Naive B cell (primary cell): ENCODE measurements around the gene ANKRD36B. TPM values are rescaled to one million over a fixed set of nuclear protein-coding genes. Genes with fewer than 3 reads are reported as not detected.
"Not testable (repeated sequence)": the region's sequence is repeated elsewhere in the genome, so short reads cannot be mapped to it uniquely, and the experiment has no call there.

Experiments used
- ATAC-seq, 2 donors: fragments of 150-1000 bp; cut with Tn5 transposase; 2 replicates each; pipeline ENCODE4 v1.10.0; 2021; ENCODE audit warnings: low read depth in 2 of 2, mild to moderate bottlenecking in 2 of 2, moderate library complexity in 2 of 2
- DNase-seq: peaks from one replicate; pipeline ENCODE4 v3.0.0; 2022
- H3K27ac Mint-ChIP-seq, 6 donors: one replicate each; pipeline ENCODE4 v1.8.0; 2020 to 2022; ENCODE audit warnings: mild to moderate bottlenecking in 6 of 6, mixed read lengths in 6 of 6, moderate library complexity in 5 of 6, inconsistent platforms in 2 of 6
- H3K27me3 Mint-ChIP-seq, 3 donors: one replicate each; pipeline ENCODE4 v1.8.0; 2021 to 2022; ENCODE audit warnings: mixed read lengths in 3 of 3, mild to moderate bottlenecking in 1 of 3
- H3K36me3 Mint-ChIP-seq, 2 donors: one replicate each; pipeline ENCODE4 v1.8.0; 2020 to 2022; ENCODE audit warnings: mixed read lengths in 2 of 2, inconsistent platforms in 1 of 2, mild to moderate bottlenecking in 1 of 2
- H3K4me1 Mint-ChIP-seq, 3 donors: one replicate each; pipeline ENCODE4 v1.8.0; 2020 to 2022; ENCODE audit warnings: mixed read lengths in 3 of 3, inconsistent platforms in 1 of 3, mild to moderate bottlenecking in 1 of 3, moderate library complexity in 1 of 3
- H3K4me3 Mint-ChIP-seq, 8 donors: one replicate each; pipeline ENCODE4 v1.8.0; 2020 to 2022; ENCODE audit warnings: mild to moderate bottlenecking in 8 of 8, mixed read lengths in 8 of 8, moderate library complexity in 8 of 8, inconsistent platforms in 2 of 8
- H3K9me3 Mint-ChIP-seq, 7 donors: one replicate each; pipeline ENCODE4 v1.8.0; 2020 to 2022; ENCODE audit warnings: mixed read lengths in 7 of 7, mild to moderate bottlenecking in 5 of 7, inconsistent platforms in 2 of 7, moderate library complexity in 1 of 7
- polyA plus RNA-seq, 6 donors: library from polyadenylated mRNA; unstranded; fragments of 300-500 nt; fragmentation: Illumina TruSeq; gene quantifications; one replicate each; pipeline ENCODE4 v1.2.3, GENCODE V29; 2021; ENCODE audit warnings: low read depth in 6 of 6

The ANKRD36B gene
- polyA plus RNA-seq, 6 donors from 2014 or later = 4.2 to 28.7 (median 10.5) TPM

DNA sequence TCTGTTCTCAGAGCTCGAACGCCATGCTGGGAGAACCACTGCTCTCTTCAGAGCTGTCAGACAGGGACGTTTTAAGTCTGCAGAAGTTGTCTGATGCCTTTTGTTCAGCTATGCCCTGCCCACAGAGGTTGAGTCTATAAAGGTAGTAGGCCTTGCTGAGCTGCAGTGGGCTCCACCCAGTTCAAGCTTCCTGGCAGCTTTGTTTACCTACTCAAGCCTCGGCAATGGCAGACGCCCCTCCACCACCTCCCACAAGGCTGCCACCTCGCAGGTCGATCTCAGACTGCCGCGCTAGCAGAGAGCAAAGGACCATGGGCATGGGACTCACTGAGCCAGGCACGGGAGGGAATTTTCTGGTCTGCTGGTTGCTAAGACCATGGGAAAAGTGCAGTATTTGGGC is 11.9 kb upstream of the ANKRD36B start:
- not testable (repeated sequence) for H3K9me3 Mint-ChIP-seq, H3K4me3 Mint-ChIP-seq, DNase-seq, ATAC-seq, H3K36me3 Mint-ChIP-seq, H3K4me1 Mint-ChIP-seq, H3K27ac Mint-ChIP-seq
- H3K27me3 Mint-ChIP-seq = peaks cover 16 to 38% (median 26%) of the 10 kb centered on the region in 3 donors

DNA sequence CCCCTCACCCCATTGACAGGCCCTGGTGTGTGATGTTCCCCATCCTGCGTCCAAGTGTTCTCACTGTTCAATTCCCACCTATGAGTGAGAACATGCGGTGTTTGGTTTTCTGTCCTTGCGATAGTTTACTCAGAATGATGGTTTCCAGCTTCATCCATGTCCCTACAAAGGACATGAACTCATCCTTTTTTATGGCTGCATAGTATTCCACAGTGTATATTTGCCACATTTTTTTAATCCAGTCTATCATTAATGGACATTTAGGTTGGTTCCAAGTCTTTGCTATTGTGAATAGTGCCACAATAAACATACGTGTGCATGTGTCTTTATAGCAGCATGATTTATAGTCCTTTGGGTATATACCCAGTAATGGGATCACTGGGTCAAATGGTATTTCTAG is 6.5 kb upstream of the ANKRD36B start:
- DNase-seq, H3K36me3 Mint-ChIP-seq, H3K9me3 Mint-ChIP-seq, ATAC-seq, H3K4me3 Mint-ChIP-seq, H3K27ac Mint-ChIP-seq, H3K4me1 Mint-ChIP-seq: not testable (repeated sequence)
- peaks cover 10 to 49% (median 25%) of the 10 kb centered on the region in 3 donors for H3K27me3 Mint-ChIP-seq

DNA sequence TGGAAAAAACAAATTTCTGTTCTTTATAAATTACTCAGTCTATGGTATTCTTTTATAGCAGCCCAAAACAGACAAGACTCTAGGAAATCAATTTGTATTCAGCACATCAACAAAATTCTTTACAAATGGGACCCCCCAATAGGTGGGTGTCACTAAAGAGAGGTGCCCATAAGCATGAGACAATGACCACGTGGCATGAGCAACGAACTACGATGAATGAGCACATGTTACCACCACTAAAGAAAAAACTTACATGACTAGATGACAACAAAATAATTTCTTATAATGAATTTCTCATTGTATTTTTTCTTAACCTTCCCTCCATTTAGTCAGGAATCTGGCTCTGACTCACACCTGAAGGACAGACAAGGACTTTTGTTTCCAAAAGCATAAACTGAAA is 3.8 kb upstream of the ANKRD36B start:
- ATAC-seq, H3K4me1 Mint-ChIP-seq, H3K9me3 Mint-ChIP-seq, DNase-seq, H3K36me3 Mint-ChIP-seq, H3K27ac Mint-ChIP-seq: not testable (repeated sequence)
- peaks cover 0 to 28% (median 8%) of the 10 kb centered on the region in 3 donors for H3K27me3 Mint-ChIP-seq
- peak overlapping the region in 1 of 8 donors; percentile 33 for H3K4me3 Mint-ChIP-seq

DNA sequence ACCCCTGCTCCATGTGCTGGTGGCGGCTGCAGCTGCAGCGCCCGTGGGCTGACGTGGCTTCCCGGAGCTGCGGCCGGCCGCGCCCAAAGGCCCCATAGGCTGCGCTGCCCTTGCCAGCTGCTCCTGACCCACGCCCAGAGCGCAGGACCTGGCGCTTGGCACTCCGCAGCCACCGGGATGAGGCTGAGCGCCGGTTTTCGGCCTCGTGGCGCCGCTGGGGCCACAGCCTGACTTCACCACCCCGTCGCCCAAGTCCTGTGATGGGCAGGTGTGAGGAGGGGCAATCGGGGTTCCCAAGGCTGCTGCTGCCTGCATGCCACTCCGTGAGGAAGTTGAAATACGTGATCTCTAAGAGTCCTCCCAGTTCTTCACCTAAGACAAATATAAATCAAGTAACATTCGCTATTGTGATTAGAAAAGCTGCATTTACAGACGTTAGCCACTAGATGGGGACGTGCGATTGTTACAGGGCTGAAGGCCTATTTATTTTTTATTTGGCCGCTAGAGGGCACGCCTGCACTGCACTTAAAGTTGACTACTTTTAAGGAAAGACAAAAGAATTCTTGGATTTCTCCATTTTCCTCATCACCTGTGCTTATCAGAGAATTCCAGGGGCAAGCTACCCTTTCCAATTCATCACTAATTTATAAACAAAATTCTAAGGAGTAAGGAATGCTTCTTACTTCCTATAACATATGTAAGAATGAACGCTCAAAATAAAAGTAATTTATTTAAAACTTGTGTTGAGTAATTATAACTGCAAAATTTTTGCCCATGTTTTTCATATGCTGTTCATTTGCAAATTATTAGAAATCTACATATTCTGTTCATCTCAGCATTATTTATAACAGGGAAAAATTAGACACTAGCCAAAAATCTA is 1.1 kb upstream of the ANKRD36B start:
- not testable (repeated sequence) for H3K36me3 Mint-ChIP-seq, H3K9me3 Mint-ChIP-seq, H3K4me1 Mint-ChIP-seq
- Mint-ChIP-seq H3K27ac (peak overlapping the region; percentile 36 to 93 (median 87)), H3K27me3 (peaks cover 0 to 13% (median 8%) of the 10 kb centered on the region in 3 donors), H3K4me3 (peak overlapping the region; percentile 87 to 95 (median 91))
- ATAC-seq = peak; percentile 61 to 71
- DNase-seq = peak; percentile 78

GRCh38 chr2:97589257-97589597 is 450 bp downstream of the ANKRD36B start:
- H3K4me1 Mint-ChIP-seq, DNase-seq, H3K36me3 Mint-ChIP-seq, H3K9me3 Mint-ChIP-seq, H3K27me3 Mint-ChIP-seq, ATAC-seq: not testable (repeated sequence)
- Mint-ChIP-seq H3K27ac (peak overlapping the region; percentile 90 to 98 (median 98)), H3K4me3 (peak overlapping the region; percentile 91 to 99 (median 98))

- not testable (repeated sequence) for DNase-seq, H3K4me3 Mint-ChIP-seq, H3K9me3 Mint-ChIP-seq, H3K27me3 Mint-ChIP-seq, ATAC-seq, H3K4me1 Mint-ChIP-seq, H3K36me3 Mint-ChIP-seq
- peak overlapping the region in 2 of 6 donors; percentile 47 to 66 for H3K27ac Mint-ChIP-seq
These were observed 24.0 kb downstream of the ANKRD36B start for GRCh38 chr2:97565674-97566073.

DNA sequence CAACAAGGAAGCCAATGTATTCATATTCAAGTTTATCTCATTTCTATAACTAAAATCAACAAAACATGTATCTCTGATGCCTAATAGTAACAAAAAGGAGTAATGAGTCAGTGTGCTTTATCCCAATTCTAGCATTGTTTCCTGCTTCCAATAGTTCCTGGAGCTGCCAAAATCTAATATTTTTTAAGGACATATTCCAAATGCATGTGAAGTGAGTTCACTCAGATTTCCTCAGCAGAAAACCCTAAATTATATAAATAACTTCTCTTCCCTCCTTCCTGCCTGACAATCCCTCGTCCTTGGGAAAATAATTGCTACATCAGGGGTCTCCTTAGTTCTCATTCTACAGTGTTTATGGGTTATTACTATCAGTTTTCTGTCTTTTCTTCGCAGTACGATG is 37.3 kb downstream of the ANKRD36B start:
- H3K27me3 Mint-ChIP-seq, ATAC-seq, H3K4me1 Mint-ChIP-seq, H3K27ac Mint-ChIP-seq, H3K9me3 Mint-ChIP-seq, H3K4me3 Mint-ChIP-seq, DNase-seq: not testable (repeated sequence)
- H3K36me3 Mint-ChIP-seq = peaks cover 34 to 38% of the 10 kb centered on the region in 2 donors

DNA sequence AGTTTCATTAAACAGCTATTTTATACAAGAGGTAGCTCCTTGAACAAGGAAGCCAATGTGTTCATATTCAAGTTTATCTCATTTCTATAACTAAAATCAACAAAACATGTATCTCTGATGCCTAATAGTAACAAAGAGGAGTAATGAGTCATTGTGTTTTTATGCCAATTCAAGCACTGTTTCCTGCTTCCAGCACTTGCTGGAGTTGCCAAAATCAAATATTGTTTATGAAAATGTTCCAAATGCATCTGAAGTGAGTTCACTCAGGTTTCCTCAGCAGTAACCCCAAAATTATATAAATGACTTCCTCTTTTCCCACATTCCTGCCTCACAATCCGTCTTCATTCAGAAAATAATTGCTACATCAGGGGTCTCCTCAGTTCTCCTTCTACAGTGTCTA is 39.2 kb downstream of the ANKRD36B start:
- peaks cover 31 to 34% of the 10 kb centered on the region in 2 donors for H3K36me3 Mint-ChIP-seq
- H3K9me3 Mint-ChIP-seq, H3K27ac Mint-ChIP-seq, H3K27me3 Mint-ChIP-seq, DNase-seq, H3K4me3 Mint-ChIP-seq, ATAC-seq, H3K4me1 Mint-ChIP-seq: not testable (repeated sequence)

- not testable (repeated sequence) for H3K27me3 Mint-ChIP-seq, H3K4me3 Mint-ChIP-seq, DNase-seq, H3K9me3 Mint-ChIP-seq, H3K4me1 Mint-ChIP-seq, ATAC-seq
- Mint-ChIP-seq H3K27ac (peak overlapping the region in 1 of 6 donors; percentile 24), H3K36me3 (peaks cover 24 to 39% of the 10 kb centered on the region in 2 donors)
These were observed 40.6 kb downstream of the ANKRD36B start for GRCh38 chr2:97549058-97549457.

DNA sequence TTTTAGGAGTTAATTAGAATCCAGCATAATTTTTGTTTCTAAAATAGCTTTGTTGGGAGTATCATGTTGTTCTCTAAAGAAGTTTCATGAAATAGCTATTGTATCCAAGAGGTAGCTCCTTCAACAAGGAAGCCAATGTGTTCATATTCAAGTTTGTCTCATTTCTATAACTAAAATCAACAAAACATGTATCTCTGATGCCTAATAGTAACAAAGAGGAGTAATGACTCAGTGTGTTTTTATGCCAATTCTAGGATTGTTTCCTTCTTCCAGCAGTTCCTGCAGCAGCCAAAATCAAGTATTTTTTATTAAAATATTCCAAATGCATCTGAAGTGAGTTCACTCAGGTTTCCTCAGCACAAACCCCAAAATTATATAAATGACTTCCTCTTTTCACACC is 41.1 kb downstream of the ANKRD36B start:
- not testable (repeated sequence) for H3K9me3 Mint-ChIP-seq, ATAC-seq, H3K4me3 Mint-ChIP-seq, H3K27me3 Mint-ChIP-seq, H3K4me1 Mint-ChIP-seq, DNase-seq
- Mint-ChIP-seq H3K27ac (peak overlapping the region in 1 of 6 donors; percentile 24), H3K36me3 (peaks cover 24 to 39% of the 10 kb centered on the region in 2 donors)

DNA sequence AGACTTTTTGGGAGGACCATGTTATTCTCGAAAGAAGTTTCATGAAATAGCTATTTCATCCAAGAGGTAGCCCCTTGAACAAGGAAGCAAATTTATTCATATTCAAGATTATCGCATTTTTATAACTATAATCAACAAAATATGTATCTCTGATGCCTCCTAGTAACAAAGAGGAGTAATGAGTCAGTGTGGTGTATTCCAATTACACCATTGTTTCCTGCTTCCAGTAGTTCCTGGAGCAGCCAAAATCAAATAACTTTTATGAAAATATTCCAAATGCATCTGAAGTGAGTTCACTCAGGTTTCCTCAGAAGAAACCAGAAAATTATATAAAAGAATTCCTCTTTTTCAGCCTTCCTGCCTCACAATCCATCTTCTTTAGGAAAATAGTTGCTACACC is 43.0 kb downstream of the ANKRD36B start:
- no peak for DNase-seq
- no peaks in the 10 kb centered on the region for H3K27me3 Mint-ChIP-seq
- H3K27ac Mint-ChIP-seq = no peak overlapping the region
- H3K9me3 Mint-ChIP-seq = no peaks in the 10 kb centered on the region
- H3K4me3 Mint-ChIP-seq = no peak overlapping the region
- H3K36me3 Mint-ChIP-seq = peaks cover 11 to 30% of the 10 kb centered on the region in 2 donors
- ATAC-seq = no peak
- H3K4me1 Mint-ChIP-seq = no peaks in the 10 kb centered on the region

DNA sequence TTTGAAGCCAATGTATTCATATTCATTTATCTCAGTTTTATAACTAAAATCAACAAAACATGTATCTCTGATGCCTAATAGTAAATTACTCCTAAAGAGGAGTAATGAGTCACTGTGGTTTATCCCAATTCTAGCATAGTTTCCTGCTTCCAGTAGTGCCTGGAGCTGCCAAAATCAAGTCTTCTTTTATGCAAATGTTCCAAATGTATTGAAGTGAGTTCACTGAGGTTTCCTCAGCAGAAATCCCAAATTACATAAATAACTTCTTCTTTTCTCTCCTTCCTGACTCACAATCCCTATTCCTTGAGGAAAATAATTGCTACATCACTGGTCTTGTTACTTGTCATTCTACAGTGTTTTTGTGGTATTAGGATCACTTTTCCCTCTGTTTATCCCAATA is 44.8 kb downstream of the ANKRD36B start:
- H3K27ac Mint-ChIP-seq, H3K4me3 Mint-ChIP-seq, H3K9me3 Mint-ChIP-seq, DNase-seq, H3K4me1 Mint-ChIP-seq, H3K27me3 Mint-ChIP-seq, ATAC-seq: not testable (repeated sequence)
- peaks cover 4 to 25% of the 10 kb centered on the region in 2 donors for H3K36me3 Mint-ChIP-seq

DNA sequence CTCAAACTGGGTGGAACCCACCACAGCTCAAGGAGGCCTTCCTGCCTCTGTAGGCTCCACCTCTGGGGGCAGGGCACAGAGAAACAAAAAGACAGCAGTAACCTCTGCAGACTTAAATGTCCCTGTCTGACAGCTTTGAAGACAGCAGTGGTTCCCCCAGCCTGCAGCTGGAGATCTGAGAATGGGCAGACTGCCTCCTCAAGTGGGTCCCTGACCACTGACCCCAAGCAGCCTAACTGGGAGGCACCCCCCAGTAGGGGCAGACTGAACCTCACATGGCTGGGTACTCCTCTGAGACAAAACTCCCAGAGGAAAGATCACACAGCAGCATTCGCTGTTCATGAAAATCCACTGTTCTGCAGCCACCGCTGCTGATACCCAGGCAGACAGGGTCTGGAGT is 63.8 kb downstream of the ANKRD36B start:
- H3K4me3 Mint-ChIP-seq, H3K4me1 Mint-ChIP-seq, H3K27ac Mint-ChIP-seq, H3K36me3 Mint-ChIP-seq, H3K27me3 Mint-ChIP-seq, ATAC-seq, DNase-seq: not testable (repeated sequence)
- peaks cover 0 to 18% (median 0%) of the 10 kb centered on the region in 7 donors for H3K9me3 Mint-ChIP-seq

DNA sequence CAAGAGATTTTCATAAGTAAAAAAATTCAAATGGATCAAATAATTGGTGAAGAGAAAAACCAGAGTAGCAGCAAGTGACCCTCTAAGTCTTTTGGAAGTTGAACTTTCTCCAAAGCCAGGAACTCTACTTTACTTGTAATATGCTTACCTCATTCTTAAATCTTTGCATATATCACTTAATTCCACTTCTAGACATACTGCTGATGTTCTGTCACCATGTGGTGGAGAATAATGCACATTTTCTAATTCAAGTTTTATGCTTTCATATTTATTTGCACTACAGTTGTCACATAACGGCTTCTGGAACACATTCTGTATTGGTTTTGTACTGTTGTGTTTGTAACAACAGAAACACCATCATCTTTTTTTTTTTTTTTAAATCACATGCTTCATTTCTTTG is 65.9 kb downstream of the ANKRD36B start:
- ATAC-seq, DNase-seq, H3K36me3 Mint-ChIP-seq, H3K27me3 Mint-ChIP-seq, H3K27ac Mint-ChIP-seq, H3K4me3 Mint-ChIP-seq, H3K4me1 Mint-ChIP-seq: not testable (repeated sequence)
- H3K9me3 Mint-ChIP-seq = peaks cover 0 to 18% (median 0%) of the 10 kb centered on the region in 7 donors
